HepG2 (cell line): ENCODE measurements around the gene RNASE12. TPM values are rescaled to one million over a fixed set of nuclear protein-coding genes. Genes with fewer than 3 reads are reported as not detected.

Experiments used
- polyA plus RNA-seq, 8 experiments: library from polyadenylated mRNA; depleted of rRNA in 3 of 8; stranded (reverse) in 7 of 8; unstranded in 1 of 8; fragments of >200 nt; fragmentation: Illumina TruSeq in 4 of 8; extraction: Trizol in 4 of 8; gene quantifications; 2 replicates each; pipeline versions ENCODE4 v1.2.1 to v1.2.3, GENCODE V29; 2011 to 2016; ENCODE audit warnings: low read depth in 4 of 8, missing spikeins in 1 of 8, mixed read lengths in 1 of 8; ENCODE audit not compliant: insufficient read depth in 1 of 8
- total RNA-seq, 5 experiments: library from RNA; depleted of rRNA; stranded (reverse); fragments of >200 nt; fragmentation: Illumina TruSeq; extraction: Trizol; gene quantifications; 2 replicates each; pipeline ENCODE4 v1.2.3, GENCODE V29; 2016; ENCODE audit warnings: low read depth in 1 of 5

RNASE12 gene
- total and polyA plus RNA-seq, 2 of the 13 experiments (the other 11 are each of a cell fraction or from before 2014, with no cell fraction given): not detected

Other genes with a start within 250 kb of the RNASE12 start
- gene PARP2, start 247.7 kb downstream of the RNASE12 start, total RNA-seq (2016; rRNA removed; fragmentation: Illumina TruSeq; extraction: Trizol): 37.3 and 39.1 TPM in 2 replicates
- 31.3 and 38.4 TPM in 2 replicates for gene PARP2, start 247.7 kb downstream of the RNASE12 start, polyA plus RNA-seq (2011; rRNA removed)
- gene TEP1, start 177.9 kb downstream of the RNASE12 start, total RNA-seq (2016; rRNA removed; fragmentation: Illumina TruSeq; extraction: Trizol): 9.5 and 12.8 TPM in 2 replicates
- gene TEP1, start 177.9 kb downstream of the RNASE12 start, polyA plus RNA-seq (2011; rRNA removed): 11.0 and 16.9 TPM in 2 replicates
- not detected in 2 replicates for gene KLHL33, start 155.2 kb downstream of the RNASE12 start, total RNA-seq (2016; rRNA removed; fragmentation: Illumina TruSeq; extraction: Trizol)
- 0.05 TPM in 1 of 2 replicates, not detected in the other for gene KLHL33, start 155.2 kb downstream of the RNASE12 start, polyA plus RNA-seq (2011; rRNA removed)
- 32.4 and 39.7 TPM in 2 replicates for gene OSGEP, start 136.6 kb downstream of the RNASE12 start, total RNA-seq (2016; rRNA removed; fragmentation: Illumina TruSeq; extraction: Trizol)
- gene OSGEP, start 136.6 kb downstream of the RNASE12 start, polyA plus RNA-seq (2011; rRNA removed): 40.0 and 41.1 TPM in 2 replicates
- gene APEX1, start 136.2 kb downstream of the RNASE12 start, total RNA-seq (2016; rRNA removed; fragmentation: Illumina TruSeq; extraction: Trizol): 171 and 261 TPM in 2 replicates
- gene APEX1, start 136.2 kb downstream of the RNASE12 start, polyA plus RNA-seq (2011; rRNA removed): 336 and 405 TPM in 2 replicates
- 31.9 and 33.4 TPM in 2 replicates for gene PIP4P1, start 129.9 kb downstream of the RNASE12 start, total RNA-seq (2016; rRNA removed; fragmentation: Illumina TruSeq; extraction: Trizol)
- gene PIP4P1, start 129.9 kb downstream of the RNASE12 start, polyA plus RNA-seq (2011; rRNA removed): 47.0 and 54.5 TPM in 2 replicates
- gene PNP, start 122.0 kb downstream of the RNASE12 start, total RNA-seq (2016; rRNA removed; fragmentation: Illumina TruSeq; extraction: Trizol): 74.8 and 117 TPM in 2 replicates
- 40.2 and 45.4 TPM in 2 replicates for gene PNP, start 122.0 kb downstream of the RNASE12 start, polyA plus RNA-seq (2011; rRNA removed)
- gene RNASE10, start 85.8 kb downstream of the RNASE12 start, total RNA-seq (2016; rRNA removed; fragmentation: Illumina TruSeq; extraction: Trizol): not detected in 2 replicates
- not detected in 2 replicates for gene RNASE10, start 85.8 kb downstream of the RNASE12 start, polyA plus RNA-seq (2011; rRNA removed)
- gene RNASE9, start 30.3 kb downstream of the RNASE12 start, total RNA-seq (2016; rRNA removed; fragmentation: Illumina TruSeq; extraction: Trizol): not detected in 2 replicates
- not detected in 2 replicates for gene RNASE9, start 30.3 kb downstream of the RNASE12 start, polyA plus RNA-seq (2011; rRNA removed)
- not detected in 2 replicates for gene RNASE11, start 3.4 kb downstream of the RNASE12 start, total RNA-seq (2016; rRNA removed; fragmentation: Illumina TruSeq; extraction: Trizol)
- not detected in 2 replicates for gene RNASE11, start 3.4 kb downstream of the RNASE12 start, polyA plus RNA-seq (2011; rRNA removed)
- not detected in 2 replicates for gene OR6S1, start 50.3 kb upstream of the RNASE12 start, total RNA-seq (2016; rRNA removed; fragmentation: Illumina TruSeq; extraction: Trizol)
- 0.09 TPM in 1 of 2 replicates, not detected in the other for gene OR6S1, start 50.3 kb upstream of the RNASE12 start, polyA plus RNA-seq (2011; rRNA removed)
- 72.6 and 109 TPM in 2 replicates for gene RNASE4, start 93.2 kb upstream of the RNASE12 start, total RNA-seq (2016; rRNA removed; fragmentation: Illumina TruSeq; extraction: Trizol)
- gene RNASE4, start 93.2 kb upstream of the RNASE12 start, polyA plus RNA-seq (2011; rRNA removed): 983 and 1,053 TPM in 2 replicates
- gene ANG, start 97.4 kb upstream of the RNASE12 start, total RNA-seq (2016; rRNA removed; fragmentation: Illumina TruSeq; extraction: Trizol): 50.4 and 83.6 TPM in 2 replicates
- gene ANG, start 97.4 kb upstream of the RNASE12 start, polyA plus RNA-seq (2011; rRNA removed): 401 and 507 TPM in 2 replicates
- not detected in 2 replicates for gene EDDM3A, start 154.5 kb upstream of the RNASE12 start, total RNA-seq (2016; rRNA removed; fragmentation: Illumina TruSeq; extraction: Trizol)
- not detected in 2 replicates for gene EDDM3A, start 154.5 kb upstream of the RNASE12 start, polyA plus RNA-seq (2011; rRNA removed)
- gene EDDM3B, start 177.0 kb upstream of the RNASE12 start, total RNA-seq (2016; rRNA removed; fragmentation: Illumina TruSeq; extraction: Trizol): not detected in 2 replicates
- not detected in 2 replicates for gene EDDM3B, start 177.0 kb upstream of the RNASE12 start, polyA plus RNA-seq (2011; rRNA removed)
- not detected in 2 replicates for gene RNASE6, start 189.9 kb upstream of the RNASE12 start, total RNA-seq (2016; rRNA removed; fragmentation: Illumina TruSeq; extraction: Trizol)
- not detected in 2 replicates for gene RNASE6, start 189.9 kb upstream of the RNASE12 start, polyA plus RNA-seq (2011; rRNA removed)
- gene RNASE1, start 211.5 kb upstream of the RNASE12 start, total RNA-seq (2016; rRNA removed; fragmentation: Illumina TruSeq; extraction: Trizol): not detected in 2 replicates
- not detected in 2 replicates for gene RNASE1, start 211.5 kb upstream of the RNASE12 start, polyA plus RNA-seq (2011; rRNA removed)